K562 treated with DMSO at 1 percent for 24 hours (cell line): Measurements from ENCODE around the gene AMY1C. TPM values are rescaled to one million over a fixed set of nuclear protein-coding genes. Genes with fewer than 3 reads are reported as not detected.

Experiments
- total RNA-seq: library from RNA; unstranded; fragments of 300-600 nt; gene quantifications from 2 replicates; pipeline ENCODE4 v1.2.3, GENCODE V29; 2022; ENCODE audit warnings: low read depth; ENCODE audit not compliant: insufficient read depth

AMY1C gene
- total RNA-seq = not detected in 2 replicates

GRCh38 chr1:103749598-103749997, at the start of gene AMY1C:
Gene AMY1C (plus strand): TSS chr1:103749898. CDS start chr1:103750470, 572 bp downstream.

Other genes starting within 250 kb of the AMY1C start
- 5.3 and 11.5 TPM in 2 replicates for gene RNPC3, start 224.2 kb upstream of the AMY1C start, total RNA-seq
- 0.51 and 0.81 TPM in 2 replicates for gene AMY2B, start 178.3 kb upstream of the AMY1C start, total RNA-seq
- gene AMY2A, start 132.5 kb upstream of the AMY1C start, total RNA-seq = not detected in 2 replicates
- not detected in 2 replicates for gene AMY1A, start 94.1 kb upstream of the AMY1C start, total RNA-seq
- not detected in 2 replicates for gene AMY1B, start 53.7 kb upstream of the AMY1C start, total RNA-seq